GM06990 (cell line): ENCODE measurements around the gene MOCOS.

Source experiments
- DNase-seq: peaks from one replicate; pipeline ENCODE4 v3.0.0-alpha.2; 2011; ENCODE audit not compliant: insufficient read length; ENCODE audit errors: extremely low read depth
- H3K27me3 ChIP-seq: replicated peaks from 2 replicates; pipeline ENCODE4 v1.6.0; 2011; ENCODE audit warnings: low read length; ENCODE audit not compliant: control insufficient read depth, insufficient read depth
- H3K36me3 ChIP-seq: 2 replicates; pipeline ENCODE4 v1.5.1; 2011; ENCODE audit warnings: low read length; ENCODE audit not compliant: control insufficient read depth, insufficient read depth
- H3K4me3 ChIP-seq: replicated peaks from 2 replicates; pipeline ENCODE4 v1.5.1; 2011; ENCODE audit warnings: low read depth, mild to moderate bottlenecking, control low read depth, low read length
- CTCF ChIP-seq: IDR thresholded peaks from 2 replicates; pipeline ENCODE4 v1.5.1; 2011; ENCODE audit warnings: low read length, control low read depth, mild to moderate bottlenecking, inconsistent platforms; ENCODE audit not compliant: insufficient read depth, poor library complexity, severe bottlenecking

The MOCOS gene

GRCh38 chr18:36189486-36189885 lies 2.2 kb downstream of the MOCOS start:
- no peaks in the 10 kb centered on the region for H3K36me3 ChIP-seq
- no peak for DNase-seq
- no peaks in the 10 kb centered on the region for H3K27me3 ChIP-seq
- no peak for TF ChIP-seq CTCF
- H3K4me3 ChIP-seq, result no peak overlapping the region

DNA sequence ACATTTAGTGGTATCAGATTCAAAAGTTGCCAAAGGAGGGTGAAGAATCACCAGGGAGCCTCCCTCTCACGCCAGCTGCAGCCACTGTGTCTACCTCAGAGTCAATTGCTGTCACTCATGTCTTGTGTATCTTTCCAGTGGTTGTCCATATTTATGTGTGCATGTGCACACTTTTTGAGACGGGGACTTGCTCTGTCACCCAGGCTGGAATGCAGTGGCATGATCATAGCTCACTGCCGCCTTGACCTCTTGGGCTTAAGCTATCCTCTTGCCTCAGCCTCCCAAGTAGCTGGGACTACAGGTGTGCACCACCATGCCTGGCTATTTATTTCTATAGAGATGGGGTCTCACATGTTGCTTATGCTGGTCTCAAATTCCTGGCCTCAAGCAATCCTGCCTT lies 4.0 kb downstream of the MOCOS start:
- Histone ChIP-seq H3K36me3 (no peaks in the 10 kb centered on the region), H3K27me3 (no peaks in the 10 kb centered on the region), H3K4me3 (no peak overlapping the region)
- DNase-seq, result no peak
- TF ChIP-seq CTCF, result no peak

GRCh38 chr18:36191711-36192110 lies 4.4 kb downstream of the MOCOS start:
- no peak for DNase-seq
- no peak overlapping the region for H3K4me3 ChIP-seq
- no peaks in the 10 kb centered on the region for H3K27me3 ChIP-seq
- no peak for TF ChIP-seq CTCF
- H3K36me3 ChIP-seq, result no peaks in the 10 kb centered on the region

DNA sequence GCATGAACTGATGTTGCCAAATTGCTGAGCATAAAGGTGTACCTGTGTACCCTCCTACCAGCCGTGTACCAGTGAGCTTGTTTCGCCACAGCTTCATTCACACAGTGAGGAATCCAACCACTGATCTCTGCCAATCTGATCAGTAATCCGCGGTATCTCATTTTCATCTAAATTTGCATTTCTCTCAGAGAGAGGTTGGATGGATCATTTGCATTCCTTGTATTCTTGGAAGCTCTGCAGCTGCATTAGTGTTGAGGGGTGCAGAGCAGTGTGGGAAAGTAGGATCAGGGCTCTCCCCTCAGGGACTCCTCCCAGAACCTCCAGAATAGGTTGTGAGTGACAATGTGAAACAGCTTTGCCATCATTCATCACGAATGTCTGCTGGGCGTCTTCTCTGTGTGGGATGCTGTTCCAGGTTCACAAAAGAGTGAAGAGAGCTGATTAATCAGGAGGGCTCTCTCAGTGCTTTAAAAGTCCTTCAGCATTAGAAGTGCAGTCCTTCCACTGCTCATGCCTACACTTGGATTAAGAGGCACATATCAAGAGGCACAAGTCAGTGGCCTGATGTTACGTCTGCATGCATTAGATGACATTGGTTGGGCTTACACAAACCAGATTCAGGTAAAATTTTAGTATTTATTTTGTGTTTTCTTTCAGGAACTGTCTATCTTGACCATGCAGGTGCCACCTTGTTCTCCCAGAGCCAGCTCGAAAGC lies 7.5 kb downstream of the MOCOS start:
- no peaks in the 10 kb centered on the region for H3K27me3 ChIP-seq
- no peak for DNase-seq
- no peak for TF ChIP-seq CTCF
- H3K36me3 ChIP-seq, result no peaks in the 10 kb centered on the region
- no peak overlapping the region for H3K4me3 ChIP-seq

DNA sequence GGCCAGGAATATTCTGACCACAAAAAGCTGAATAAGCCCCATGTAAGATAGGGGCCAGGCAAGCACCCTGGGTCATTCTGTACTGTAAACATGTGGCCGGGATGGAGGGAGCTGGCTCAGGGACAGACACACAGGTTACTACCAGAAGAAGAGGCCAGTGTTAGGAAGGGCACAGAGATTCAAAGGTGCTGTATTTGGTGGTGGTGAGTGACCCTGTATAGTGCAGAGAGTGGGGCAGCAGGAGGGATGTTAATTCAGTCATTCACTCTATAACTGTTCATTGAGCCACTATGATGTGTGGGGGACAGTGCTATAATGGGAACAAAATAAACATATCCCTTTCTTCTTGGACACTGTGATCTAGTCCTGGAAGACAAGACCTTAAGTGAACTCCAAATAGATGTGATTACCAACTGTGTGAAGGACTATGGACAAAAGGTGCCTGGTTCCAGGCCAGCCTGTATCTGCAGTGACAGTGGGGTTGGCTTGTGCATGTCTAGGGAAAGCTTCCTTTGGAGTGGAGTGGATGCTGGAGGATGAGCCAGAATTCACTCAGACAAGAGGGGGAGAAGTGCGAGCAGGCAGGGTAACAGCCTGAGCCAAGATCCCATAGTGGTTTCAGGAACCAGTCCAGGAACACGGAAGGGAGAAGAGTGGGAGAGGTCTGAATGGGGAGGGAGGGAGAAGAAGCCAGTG lies 8.3 kb downstream of the MOCOS start:
- H3K27me3 ChIP-seq, result no peaks in the 10 kb centered on the region
- H3K36me3 ChIP-seq, result no peaks in the 10 kb centered on the region
- no peak overlapping the region for H3K4me3 ChIP-seq
- no peak for DNase-seq
- TF ChIP-seq CTCF, result no peak
